ENCODE data around the gene PTGER1. TPM values are rescaled to one million over a fixed set of nuclear protein-coding genes. Genes with fewer than 3 reads are reported as not detected.
A peak's percentile ranks its signal among the peaks of the same experiment; 100 is the strongest.

Gene PTGER1
- total RNA-seq, 1 experiment from 2014 or later, result 0.42 TPM

DNA sequence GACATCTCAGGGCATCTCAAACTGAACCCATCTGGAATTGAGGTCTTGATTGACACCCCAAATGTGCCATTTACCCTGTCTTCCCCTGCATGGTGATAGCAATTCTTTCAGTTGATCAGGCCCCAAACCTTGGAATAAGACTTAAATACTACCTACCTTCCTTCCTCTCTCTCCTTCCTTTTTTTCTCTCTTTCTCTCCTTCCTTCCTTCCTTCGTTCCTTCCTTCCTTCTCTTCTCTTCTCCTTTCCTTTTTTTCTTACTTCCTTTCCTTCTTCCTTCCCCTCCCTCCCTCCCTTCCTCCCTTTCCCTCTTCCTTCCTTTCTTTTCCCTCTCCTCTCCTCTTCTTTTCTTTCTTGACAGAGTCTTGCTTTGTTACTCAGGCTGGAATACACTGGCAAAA, 28.1 kb upstream of the PTGER1 start:
- no peaks in the 10 kb centered on the region for H3K9me3 Mint-ChIP-seq (ENCODE audit: unreplicated experiment)
- no peak for TF ChIP-seq CTCF (IDR thresholded peaks at IDR 0.05; ENCODE audit: unreplicated experiment)
- DNase-seq (ENCODE audit: unreplicated experiment), result no peak
- intact Hi-C loops (cut with micrococcal nuclease), result no loop called here
- peaks cover 33% of the 10 kb centered on the region for H3K4me1 Mint-ChIP-seq (ENCODE audit: insufficient read depth, unreplicated experiment)
- no peak overlapping the region for H3K4me3 Mint-ChIP-seq (ENCODE audit: unreplicated experiment)
- H3K36me3 Mint-ChIP-seq (ENCODE audit: insufficient read depth, unreplicated experiment), result peaks cover 6% of the 10 kb centered on the region
- ChIA-PET CTCF (interaction anchor here (0.8 to 6.2 kb wide), 3 partner anchors 8 to 70 kb away, joined by 4 to 53 read pairs (median 4); partner anchors contain the start of gene DNAJB1), POLR2A (interaction anchor here (1.2 to 7.1 kb wide), 3 partner anchors 14 to 25 kb away, joined by 3 to 153 read pairs (median 97); partner anchors contain the start of genes DNAJB1 and TECR)
- no peak overlapping the region for H3K27ac Mint-ChIP-seq (ENCODE audit: low read depth, unreplicated experiment)
- no TSS peak for BruUV-seq (replicated peaks)
- H3K27me3 Mint-ChIP-seq (ENCODE audit: insufficient read depth, unreplicated experiment), result no peaks in the 10 kb centered on the region

DNA sequence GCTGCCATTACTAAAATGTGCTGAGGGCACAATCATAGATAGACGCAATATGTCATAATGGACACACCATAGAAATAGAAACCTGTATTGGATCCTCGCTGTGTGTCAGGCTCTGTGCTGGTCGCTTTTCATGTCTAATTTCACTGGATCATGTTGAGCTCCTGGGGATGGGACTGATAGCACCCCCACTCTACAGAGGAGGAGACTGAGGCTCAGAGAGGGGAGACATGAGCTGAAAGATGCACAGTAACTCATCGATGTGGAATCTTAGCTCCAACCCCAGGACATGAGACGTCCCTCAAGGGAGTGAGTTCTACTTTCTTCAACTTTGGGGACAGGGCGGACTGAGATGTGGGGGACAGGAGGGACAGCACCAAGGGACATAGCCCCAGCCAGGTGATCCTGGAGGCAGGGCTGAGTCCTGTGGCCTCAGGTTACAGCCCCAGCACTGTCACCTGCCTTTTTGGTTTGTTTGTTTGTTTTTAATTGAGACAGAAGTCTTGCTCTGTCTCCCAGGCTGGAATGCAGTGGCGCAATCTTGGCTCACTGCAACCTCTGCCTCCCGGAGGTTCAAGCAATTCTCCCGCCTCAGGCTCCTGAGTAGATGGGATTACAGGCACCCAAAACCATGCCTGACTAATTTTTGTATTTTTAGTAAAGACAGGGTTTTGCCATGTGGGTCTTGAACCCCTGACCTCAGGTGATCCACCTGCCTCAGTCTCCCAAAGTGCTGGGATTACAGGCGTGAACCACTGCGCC, 27.4 kb upstream of the PTGER1 start:
- ChIA-PET CTCF (interaction anchor here (0.5 to 6.2 kb wide), 4 partner anchors 15 to 602 kb away, joined by 3 to 53 read pairs (median 4); partner anchors contain the start of gene DNAJB1), POLR2A (interaction anchor here (0.9 to 7.1 kb wide), 5 partner anchors 9 to 83 kb away, joined by 3 to 153 read pairs (median 7); partner anchors contain the start of genes DDX39A, DNAJB1 and TECR)
- no peak for TF ChIP-seq CTCF (IDR thresholded peaks at IDR 0.05; ENCODE audit: unreplicated experiment)
- peaks cover 6% of the 10 kb centered on the region for H3K36me3 Mint-ChIP-seq (ENCODE audit: insufficient read depth, unreplicated experiment)
- peak; percentile 84 for DNase-seq (ENCODE audit: unreplicated experiment)
- intact Hi-C loops (cut with micrococcal nuclease), result no loop called here
- no TSS peak for BruUV-seq (replicated peaks)
- H3K4me3 Mint-ChIP-seq (ENCODE audit: unreplicated experiment), result no peak overlapping the region
- peaks cover 36% of the 10 kb centered on the region for H3K4me1 Mint-ChIP-seq (ENCODE audit: insufficient read depth, unreplicated experiment)
- peak overlapping the region; percentile 54 for H3K27ac Mint-ChIP-seq (ENCODE audit: low read depth, unreplicated experiment)
- no peaks in the 10 kb centered on the region for H3K27me3 Mint-ChIP-seq (ENCODE audit: insufficient read depth, unreplicated experiment)
- H3K9me3 Mint-ChIP-seq (ENCODE audit: unreplicated experiment), result no peaks in the 10 kb centered on the region

DNA sequence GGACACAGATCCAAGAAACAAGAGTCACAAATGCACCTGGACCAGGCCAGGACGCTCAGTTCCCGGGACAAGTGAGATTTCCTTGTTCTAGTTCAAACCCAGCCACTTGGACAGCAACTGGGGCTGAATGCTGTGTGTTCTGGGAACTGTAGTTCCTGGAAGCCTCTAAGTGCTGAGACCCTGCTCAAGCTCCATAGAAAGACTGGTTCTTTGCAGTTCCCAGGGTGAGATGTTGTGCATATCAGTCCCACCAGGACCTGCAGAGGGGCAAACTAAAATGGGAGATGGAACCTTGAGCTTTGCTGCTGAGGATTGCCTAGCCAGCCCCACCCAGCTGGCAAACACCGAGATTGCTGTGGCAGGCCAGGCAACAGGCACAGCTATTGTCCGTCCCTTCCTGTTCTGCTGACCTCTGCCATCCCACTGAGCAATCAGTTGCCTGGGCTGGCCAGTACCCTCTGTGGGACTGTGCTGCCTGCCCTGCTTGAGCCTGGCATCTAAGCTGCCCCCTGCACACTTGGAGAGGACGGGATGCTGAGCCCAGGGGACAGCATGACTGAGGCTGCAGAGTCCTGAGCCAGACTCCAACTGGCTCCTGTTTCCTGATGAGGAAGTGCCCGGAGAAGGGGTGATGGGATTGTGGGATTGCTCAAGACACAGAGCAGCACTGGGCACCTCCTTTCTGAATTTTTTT, 22.2 kb upstream of the PTGER1 start:
- Mint-ChIP-seq H3K27ac (ENCODE audit: low read depth, unreplicated experiment) (peak overlapping the region; percentile 83), H3K36me3 (ENCODE audit: insufficient read depth, unreplicated experiment) (peaks cover 9% of the 10 kb centered on the region), H3K4me3 (ENCODE audit: unreplicated experiment) (peak overlapping the region; percentile 76), H3K27me3 (ENCODE audit: insufficient read depth, unreplicated experiment) (no peaks in the 10 kb centered on the region), H3K9me3 (ENCODE audit: unreplicated experiment) (no peaks in the 10 kb centered on the region), H3K4me1 (ENCODE audit: insufficient read depth, unreplicated experiment) (peaks cover 41% of the 10 kb centered on the region)
- DNase-seq (ENCODE audit: unreplicated experiment), result peak; percentile 51
- no peak for TF ChIP-seq CTCF (IDR thresholded peaks at IDR 0.05; ENCODE audit: unreplicated experiment)
- POLR2A ChIA-PET, result interaction anchor here (0.8 to 6.8 kb wide), 7 partner anchors 14 to 116 kb away, joined by 4 to 203 read pairs (median 8); partner anchors contain the start of genes ADGRE5 and DNAJB1
- no TSS peak for BruUV-seq (replicated peaks)
- intact Hi-C loops (cut with micrococcal nuclease), result no loop called here
- CTCF ChIA-PET, result interaction anchor here (0.5 to 2.8 kb wide), 6 partner anchors 8 to 366 kb away, joined by 3 to 24 read pairs (median 4); no protein-coding TSS in a partner anchor

DNA sequence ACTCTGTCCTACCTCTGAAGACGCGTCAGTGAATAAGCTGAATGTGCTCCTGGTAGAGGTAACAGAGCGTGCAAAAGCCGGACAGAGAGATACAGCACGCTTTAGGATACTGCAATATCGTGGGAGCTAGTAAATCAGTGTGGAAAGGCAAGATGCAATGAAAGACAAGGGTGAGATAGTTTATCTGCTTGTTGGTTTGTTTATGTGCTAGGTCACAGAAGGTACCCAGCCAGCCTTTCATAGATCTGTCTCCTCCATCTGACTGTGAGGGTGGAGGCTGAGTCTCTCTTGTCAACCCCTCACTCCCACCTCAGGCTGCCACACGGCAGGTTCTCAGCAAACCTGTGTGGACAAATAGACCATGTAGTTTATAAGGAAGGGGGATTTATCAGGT, 21.7 kb upstream of the PTGER1 start:
- no peak for DNase-seq (ENCODE audit: unreplicated experiment)
- Mint-ChIP-seq H3K4me3 (ENCODE audit: unreplicated experiment) (peak overlapping the region; percentile 76), H3K27me3 (ENCODE audit: insufficient read depth, unreplicated experiment) (no peaks in the 10 kb centered on the region), H3K27ac (ENCODE audit: low read depth, unreplicated experiment) (peak overlapping the region; percentile 83), H3K4me1 (ENCODE audit: insufficient read depth, unreplicated experiment) (peaks cover 38% of the 10 kb centered on the region), H3K36me3 (ENCODE audit: insufficient read depth, unreplicated experiment) (peaks cover 14% of the 10 kb centered on the region), H3K9me3 (ENCODE audit: unreplicated experiment) (no peaks in the 10 kb centered on the region)
- TSS peak; percentile 67 for BruUV-seq (replicated peaks)
- ChIA-PET POLR2A (interaction anchor here (0.6 to 6.8 kb wide), 12 partner anchors 15 to 360 kb away, joined by 3 to 203 read pairs (median 6); partner anchors contain the start of genes ADGRE5, ASF1B, DDX39A and DNAJB1), CTCF (interaction anchor here (0.5 to 2.8 kb wide), 4 partner anchors 9 to 80 kb away, joined by 3 to 24 read pairs (median 4); no protein-coding TSS in a partner anchor)
- no peak for TF ChIP-seq CTCF (IDR thresholded peaks at IDR 0.05; ENCODE audit: unreplicated experiment)
- intact Hi-C loops (cut with micrococcal nuclease), result no loop called here
